Measurements from ENCODE around the gene CKAP5.

The CKAP5 gene

DNA sequence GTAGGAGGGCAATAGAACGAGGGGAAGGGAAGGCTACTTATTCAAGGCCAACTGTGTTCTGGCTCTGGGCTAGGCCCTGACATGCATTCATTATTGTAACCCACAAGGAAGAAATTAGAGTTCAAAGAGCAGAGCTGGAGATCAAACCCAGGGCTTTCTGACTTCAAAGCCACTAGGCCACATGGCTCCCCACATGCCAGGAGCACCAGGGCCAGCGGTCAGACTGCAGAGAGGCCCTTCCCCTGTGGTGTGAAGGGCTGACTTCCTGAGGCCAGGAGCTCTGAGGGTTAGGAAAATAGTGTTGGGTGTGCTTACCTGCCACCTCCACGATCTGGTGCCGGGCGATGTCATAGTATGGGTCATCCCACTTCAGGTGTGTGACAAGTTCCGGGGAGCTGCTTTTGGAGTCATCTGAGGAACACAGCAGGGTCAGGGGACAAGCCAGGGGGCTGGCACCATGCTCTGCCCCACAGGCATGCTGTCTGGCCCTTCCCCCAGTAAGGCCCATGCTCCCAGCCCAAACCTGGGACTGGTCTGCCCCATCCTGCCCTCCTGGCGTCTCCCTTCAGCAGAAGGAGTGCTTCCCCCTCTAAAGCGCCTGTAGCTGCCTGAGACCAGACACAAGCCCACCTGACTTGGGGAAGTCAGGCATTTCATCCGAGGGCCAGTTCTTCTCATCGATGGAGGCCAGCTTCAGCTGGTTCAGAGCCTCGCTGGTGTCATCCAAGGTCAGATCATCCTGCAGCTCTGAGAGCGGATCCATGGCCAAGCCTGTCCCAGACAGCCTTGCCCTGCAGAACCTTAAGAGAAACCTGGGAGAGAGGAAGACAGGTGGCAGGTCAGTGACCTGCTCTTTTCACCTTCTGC, 150.5 kb downstream of the CKAP5 start:
- peaks cover 13% of the 10 kb centered on the region for H3K4me1 ChIP-seq (ENCODE audit: control insufficient read depth, low read length)
- H3K27ac ChIP-seq (ENCODE audit: low read depth, low read length): no peak overlapping the region
- TF ChIP-seq, protein P1, sequence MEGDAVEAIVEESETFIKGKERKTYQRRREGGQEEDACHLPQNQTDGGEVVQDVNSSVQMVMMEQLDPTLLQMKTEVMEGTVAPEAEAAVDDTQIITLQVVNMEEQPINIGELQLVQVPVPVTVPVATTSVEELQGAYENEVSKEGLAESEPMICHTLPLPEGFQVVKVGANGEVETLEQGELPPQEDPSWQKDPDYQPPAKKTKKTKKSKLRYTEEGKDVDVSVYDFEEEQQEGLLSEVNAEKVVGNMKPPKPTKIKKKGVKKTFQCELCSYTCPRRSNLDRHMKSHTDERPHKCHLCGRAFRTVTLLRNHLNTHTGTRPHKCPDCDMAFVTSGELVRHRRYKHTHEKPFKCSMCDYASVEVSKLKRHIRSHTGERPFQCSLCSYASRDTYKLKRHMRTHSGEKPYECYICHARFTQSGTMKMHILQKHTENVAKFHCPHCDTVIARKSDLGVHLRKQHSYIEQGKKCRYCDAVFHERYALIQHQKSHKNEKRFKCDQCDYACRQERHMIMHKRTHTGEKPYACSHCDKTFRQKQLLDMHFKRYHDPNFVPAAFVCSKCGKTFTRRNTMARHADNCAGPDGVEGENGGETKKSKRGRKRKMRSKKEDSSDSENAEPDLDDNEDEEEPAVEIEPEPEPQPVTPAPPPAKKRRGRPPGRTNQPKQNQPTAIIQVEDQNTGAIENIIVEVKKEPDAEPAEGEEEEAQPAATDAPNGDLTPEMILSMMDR (IDR thresholded peaks at IDR 0.05; ENCODE audit: low read depth, low read length, poor library complexity, severe bottlenecking): no peak
- TF ChIP-seq EZH2phosphoT487 (IDR thresholded peaks at IDR 0.05; ENCODE audit: borderline replicate concordance, low read length): no peak
- no peak overlapping the region for H3K4me2 ChIP-seq (ENCODE audit: low read length)
- H3K27me3 ChIP-seq (ENCODE audit: control insufficient read depth, low read length): no peaks in the 10 kb centered on the region
- H3F3A ChIP-seq (ENCODE audit: control insufficient read depth, insufficient read depth): no peaks in the 10 kb centered on the region
- H3K4me3 ChIP-seq (ENCODE audit: low read length): no peak overlapping the region
- H3K79me2 ChIP-seq (ENCODE audit: control insufficient read depth, low read length): peaks cover 25% of the 10 kb centered on the region
- H3K9me2 ChIP-seq (replicated peaks; ENCODE audit: control insufficient read depth, low read length): no peaks in the 10 kb centered on the region
- no peaks in the 10 kb centered on the region; the same call in 1 of the 2 replicates for H4K20me1 ChIP-seq (ENCODE audit: control insufficient read depth, insufficient read depth, low read depth, low read length)
- peaks cover 23% of the 10 kb centered on the region for H3K36me3 ChIP-seq (ENCODE audit: control insufficient read depth, low read length)
- no peaks in the 10 kb centered on the region for H3K9me3 ChIP-seq (ENCODE audit: control insufficient read depth, insufficient read depth, low read length)

DNA sequence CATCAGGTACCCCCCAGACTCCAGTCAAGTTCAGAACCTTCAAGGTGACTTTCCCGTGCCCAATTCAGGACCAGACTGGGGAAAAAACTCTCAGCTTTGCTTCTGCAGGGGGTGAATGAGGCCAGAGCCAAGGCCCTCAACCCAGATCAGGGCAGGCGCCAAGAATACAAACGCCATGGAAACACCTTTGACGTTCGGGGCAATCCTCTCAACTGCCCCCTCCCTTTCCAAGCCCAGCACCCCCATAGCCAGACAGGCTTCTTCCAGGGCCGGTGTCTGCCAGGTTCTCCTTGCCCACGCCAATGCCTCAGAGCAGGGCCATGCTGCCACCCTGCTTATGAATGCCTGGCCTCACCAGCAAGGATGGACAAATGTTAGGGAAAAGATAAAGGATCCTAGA, 151.5 kb downstream of the CKAP5 start:
- H3K27me3 ChIP-seq (ENCODE audit: control insufficient read depth, low read length): no peaks in the 10 kb centered on the region
- TF ChIP-seq, protein P1 (IDR thresholded peaks at IDR 0.05; ENCODE audit: low read depth, low read length, poor library complexity, severe bottlenecking): no peak
- TF ChIP-seq EZH2phosphoT487 (IDR thresholded peaks at IDR 0.05; ENCODE audit: borderline replicate concordance, low read length): no peak
- no peaks in the 10 kb centered on the region for H3F3A ChIP-seq (ENCODE audit: control insufficient read depth, insufficient read depth)
- H3K4me2 ChIP-seq (ENCODE audit: low read length): no peak overlapping the region
- no peak overlapping the region for H3K27ac ChIP-seq (ENCODE audit: low read depth, low read length)
- H3K4me1 ChIP-seq (ENCODE audit: control insufficient read depth, low read length): peaks cover 10% of the 10 kb centered on the region
- peaks cover 18% of the 10 kb centered on the region for H3K79me2 ChIP-seq (ENCODE audit: control insufficient read depth, low read length)
- H3K36me3 ChIP-seq (ENCODE audit: control insufficient read depth, low read length): peaks cover 23% of the 10 kb centered on the region
- no peak overlapping the region for H3K4me3 ChIP-seq (ENCODE audit: low read length)
- no peaks in the 10 kb centered on the region for H3K9me3 ChIP-seq (ENCODE audit: control insufficient read depth, insufficient read depth, low read length)
- H3K9me2 ChIP-seq (replicated peaks; ENCODE audit: control insufficient read depth, low read length): no peaks in the 10 kb centered on the region
- no peaks in the 10 kb centered on the region; the same call in 1 of the 2 replicates for H4K20me1 ChIP-seq (ENCODE audit: control insufficient read depth, insufficient read depth, low read depth, low read length)

DNA sequence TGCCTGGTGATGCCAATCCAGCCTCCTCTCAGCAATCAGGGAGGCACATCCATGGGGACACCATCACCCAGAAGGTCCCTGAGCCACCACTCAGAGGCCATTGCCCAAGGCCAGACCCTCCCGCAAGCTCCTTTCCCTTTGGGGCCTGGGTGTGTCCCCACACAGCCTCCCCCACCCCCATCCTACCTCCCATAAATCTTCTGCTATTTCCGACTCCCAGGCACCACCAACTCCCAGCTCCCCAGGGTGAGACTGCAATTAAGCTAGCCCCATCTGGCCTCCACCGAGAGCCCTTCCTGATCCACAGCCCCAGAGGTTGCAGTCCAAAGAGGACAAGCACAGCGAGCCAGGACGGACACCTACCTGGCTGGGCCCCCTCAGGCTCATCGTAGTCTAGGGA, 152.0 kb downstream of the CKAP5 start:
- Histone ChIP-seq H3K4me1 (ENCODE audit: control insufficient read depth, low read length) (peaks cover 5% of the 10 kb centered on the region), H3K4me3 (ENCODE audit: low read length) (no peak overlapping the region), H3K9me3 (ENCODE audit: control insufficient read depth, insufficient read depth, low read length) (no peaks in the 10 kb centered on the region), H3K27ac (ENCODE audit: low read depth, low read length) (no peak overlapping the region), H3K36me3 (ENCODE audit: control insufficient read depth, low read length) (peaks cover 23% of the 10 kb centered on the region), H3K4me2 (ENCODE audit: low read length) (no peak overlapping the region), H3K79me2 (ENCODE audit: control insufficient read depth, low read length) (peaks cover 13% of the 10 kb centered on the region), H4K20me1 (ENCODE audit: control insufficient read depth, insufficient read depth, low read depth, low read length) (no peaks in the 10 kb centered on the region; the same call in 1 of the 2 replicates), H3K9me2 (replicated peaks; ENCODE audit: control insufficient read depth, low read length) (no peaks in the 10 kb centered on the region), H3K27me3 (ENCODE audit: control insufficient read depth, low read length) (no peaks in the 10 kb centered on the region), H3F3A (ENCODE audit: control insufficient read depth, insufficient read depth) (no peaks in the 10 kb centered on the region)
- no peak for TF ChIP-seq EZH2phosphoT487 (IDR thresholded peaks at IDR 0.05; ENCODE audit: borderline replicate concordance, low read length)
- TF ChIP-seq, protein P1 (IDR thresholded peaks at IDR 0.05; ENCODE audit: low read depth, low read length, poor library complexity, severe bottlenecking): no peak

Data from DOHH2 (cell line).